ENCODE data around the gene TTLL11.

Gene TTLL11

GRCh38 chr9:122092611-122093506 is at the start of gene TTLL11:
Gene TTLL11, minus strand, starts transcription at chr9:122093308. Its CDS starts 160 bp downstream, at chr9:122093148.
- DNase-seq (ENCODE audit: low read depth in 2 of 2): peak; percentile 83 to 84

- no peak for DNase-seq (ENCODE audit: low read depth in 2 of 2)
These were observed 48.6 kb upstream of the TTLL11 start for GRCh38 chr9:122141671-122142070.

- no peak for DNase-seq (ENCODE audit: low read depth in 2 of 2)
These were observed 47.5 kb upstream of the TTLL11 start for GRCh38 chr9:122140368-122141193.

- DNase-seq (ENCODE audit: low read depth in 2 of 2): no peak
These were observed 45.6 kb upstream of the TTLL11 start for GRCh38 chr9:122138560-122139268.

- no peak for DNase-seq (ENCODE audit: low read depth in 2 of 2)
These were observed 42.4 kb upstream of the TTLL11 start for GRCh38 chr9:122135529-122135859.

GRCh38 chr9:122134822-122135528 is 41.9 kb upstream of the TTLL11 start:
- no peak for DNase-seq (ENCODE audit: low read depth in 2 of 2)

GRCh38 chr9:122133984-122134535 is 41.0 kb upstream of the TTLL11 start:
- no peak for DNase-seq (ENCODE audit: low read depth in 2 of 2)

- no peak for DNase-seq (ENCODE audit: low read depth in 2 of 2)
These were observed 40.3 kb upstream of the TTLL11 start for GRCh38 chr9:122133263-122133983.

- DNase-seq (ENCODE audit: low read depth in 2 of 2): no peak
These were observed 39.4 kb upstream of the TTLL11 start for GRCh38 chr9:122132539-122132938.

GRCh38 chr9:122131401-122132001 is 38.4 kb upstream of the TTLL11 start:
- no peak for DNase-seq (ENCODE audit: low read depth in 2 of 2)

GRCh38 chr9:122130837-122131236 is 37.7 kb upstream of the TTLL11 start:
- DNase-seq (ENCODE audit: low read depth in 2 of 2): no peak

GRCh38 chr9:122129969-122130368 is 36.9 kb upstream of the TTLL11 start:
- no peak for DNase-seq (ENCODE audit: low read depth in 2 of 2)

- DNase-seq (ENCODE audit: low read depth in 2 of 2): no peak
These were observed 35.8 kb upstream of the TTLL11 start for GRCh38 chr9:122128969-122129343.

GRCh38 chr9:122128007-122128968 is 35.2 kb upstream of the TTLL11 start:
- no peak for DNase-seq (ENCODE audit: low read depth in 2 of 2)

GRCh38 chr9:122127396-122127798 is 34.3 kb upstream of the TTLL11 start:
- DNase-seq (ENCODE audit: low read depth in 2 of 2): no peak

GRCh38 chr9:122126331-122127261 is 33.5 kb upstream of the TTLL11 start:
- DNase-seq (ENCODE audit: low read depth in 2 of 2): peak; percentile 10 to 30

- DNase-seq (ENCODE audit: low read depth in 2 of 2): no peak
These were observed 32.6 kb upstream of the TTLL11 start for GRCh38 chr9:122125509-122126330.
